ENCODE data around the gene MED25.

DNA sequence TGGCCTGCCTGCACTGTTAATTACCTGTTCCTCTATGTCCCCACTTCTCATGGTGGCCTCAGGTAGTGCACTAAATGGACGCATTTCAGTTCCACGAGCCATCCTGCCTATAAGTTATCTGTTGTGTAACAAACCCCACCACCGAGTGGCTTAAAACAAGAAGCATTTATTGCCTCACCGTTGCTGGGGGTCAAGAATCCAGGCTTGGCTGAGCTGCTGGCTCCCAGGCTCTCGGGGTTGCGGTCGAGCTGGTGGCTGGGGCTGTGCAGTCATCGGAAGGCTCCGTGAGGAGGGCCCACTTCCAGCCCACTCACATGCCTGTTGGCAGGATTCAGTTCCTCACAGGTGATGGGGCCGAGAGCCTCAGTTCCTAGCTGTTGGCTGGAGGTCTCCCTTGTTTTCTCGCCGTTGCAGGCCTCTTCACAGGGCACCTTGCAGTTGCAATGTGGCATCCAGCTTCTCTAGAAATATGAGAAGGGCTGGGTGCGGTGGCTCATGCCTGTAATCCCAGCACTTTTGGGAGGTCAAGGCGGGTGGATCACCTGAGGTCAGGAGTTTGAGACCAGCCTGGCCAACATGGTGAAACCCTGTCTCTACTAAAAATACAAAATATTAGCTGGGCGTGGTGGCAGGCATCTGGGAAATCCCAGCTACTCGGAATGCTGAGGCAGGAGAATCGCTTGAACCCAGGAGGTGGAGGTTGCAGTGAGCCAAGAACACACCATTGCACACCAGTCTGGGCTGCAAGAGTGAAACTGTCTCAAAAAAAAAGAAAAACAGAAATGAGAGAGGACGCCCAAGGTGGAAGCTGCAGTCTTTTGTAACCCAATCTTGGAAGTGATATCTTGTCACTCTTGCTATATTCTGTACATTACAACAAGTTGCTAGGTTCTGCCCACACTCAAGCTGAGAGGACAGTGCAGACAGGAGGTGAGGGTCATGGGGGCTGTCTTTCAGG lies 26.3 kb downstream of the MED25 start:
- TF ChIP-seq, protein P1, sequence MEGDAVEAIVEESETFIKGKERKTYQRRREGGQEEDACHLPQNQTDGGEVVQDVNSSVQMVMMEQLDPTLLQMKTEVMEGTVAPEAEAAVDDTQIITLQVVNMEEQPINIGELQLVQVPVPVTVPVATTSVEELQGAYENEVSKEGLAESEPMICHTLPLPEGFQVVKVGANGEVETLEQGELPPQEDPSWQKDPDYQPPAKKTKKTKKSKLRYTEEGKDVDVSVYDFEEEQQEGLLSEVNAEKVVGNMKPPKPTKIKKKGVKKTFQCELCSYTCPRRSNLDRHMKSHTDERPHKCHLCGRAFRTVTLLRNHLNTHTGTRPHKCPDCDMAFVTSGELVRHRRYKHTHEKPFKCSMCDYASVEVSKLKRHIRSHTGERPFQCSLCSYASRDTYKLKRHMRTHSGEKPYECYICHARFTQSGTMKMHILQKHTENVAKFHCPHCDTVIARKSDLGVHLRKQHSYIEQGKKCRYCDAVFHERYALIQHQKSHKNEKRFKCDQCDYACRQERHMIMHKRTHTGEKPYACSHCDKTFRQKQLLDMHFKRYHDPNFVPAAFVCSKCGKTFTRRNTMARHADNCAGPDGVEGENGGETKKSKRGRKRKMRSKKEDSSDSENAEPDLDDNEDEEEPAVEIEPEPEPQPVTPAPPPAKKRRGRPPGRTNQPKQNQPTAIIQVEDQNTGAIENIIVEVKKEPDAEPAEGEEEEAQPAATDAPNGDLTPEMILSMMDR (IDR thresholded peaks at IDR 0.05): no peak
- no peak for TF ChIP-seq POLR2A (IDR thresholded peaks at IDR 0.05)

Measured in prostate gland (tissue), 2 donors.